ENCODE results near the gene PPM1A.

Gene PPM1A

GRCh38 chr14:60327447-60328331 lies 78.7 kb downstream of the PPM1A start:
- peak; percentile 22 for TF ChIP-seq CTCF (IDR thresholded peaks at IDR 0.05; ENCODE audit: insufficient read depth, low read depth, low read length, missing control alignments)
- H3K4me3 ChIP-seq (ENCODE audit: low read depth, low read length) = peak overlapping the region; percentile 77
- DNase-seq (ENCODE audit: low read depth) = peak; percentile 82

DNA sequence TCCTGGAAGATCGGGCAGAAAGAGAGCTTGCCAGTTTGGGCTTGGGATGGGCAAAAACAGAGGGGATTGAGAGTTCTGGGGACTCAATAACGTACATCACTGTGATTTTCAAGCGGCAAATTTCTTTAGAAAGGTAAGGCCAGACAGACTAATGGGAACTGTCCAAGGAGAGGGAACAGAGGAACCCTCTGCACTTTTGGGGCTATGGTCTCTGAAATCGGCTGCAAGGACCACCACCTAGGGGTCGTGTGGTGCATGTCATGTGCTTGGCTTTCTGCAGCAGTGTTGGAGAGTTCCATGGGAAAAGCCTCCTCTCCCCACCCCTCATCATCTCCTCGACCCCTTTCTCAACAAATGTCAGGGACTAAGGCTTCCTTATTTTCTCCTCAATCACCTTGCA lies 79.6 kb downstream of the PPM1A start:
- DNase-seq (ENCODE audit: low read depth) = no peak
- H3K4me3 ChIP-seq (ENCODE audit: low read depth, low read length) = peak overlapping the region; percentile 77
- no peak for TF ChIP-seq CTCF (IDR thresholded peaks at IDR 0.05; ENCODE audit: insufficient read depth, low read depth, low read length, missing control alignments)

GRCh38 chr14:60329274-60329673 lies 80.3 kb downstream of the PPM1A start:
- H3K4me3 ChIP-seq (ENCODE audit: low read depth, low read length) = no peak overlapping the region
- no peak for DNase-seq (ENCODE audit: low read depth)
- no peak for TF ChIP-seq CTCF (IDR thresholded peaks at IDR 0.05; ENCODE audit: insufficient read depth, low read depth, low read length, missing control alignments)

DNA sequence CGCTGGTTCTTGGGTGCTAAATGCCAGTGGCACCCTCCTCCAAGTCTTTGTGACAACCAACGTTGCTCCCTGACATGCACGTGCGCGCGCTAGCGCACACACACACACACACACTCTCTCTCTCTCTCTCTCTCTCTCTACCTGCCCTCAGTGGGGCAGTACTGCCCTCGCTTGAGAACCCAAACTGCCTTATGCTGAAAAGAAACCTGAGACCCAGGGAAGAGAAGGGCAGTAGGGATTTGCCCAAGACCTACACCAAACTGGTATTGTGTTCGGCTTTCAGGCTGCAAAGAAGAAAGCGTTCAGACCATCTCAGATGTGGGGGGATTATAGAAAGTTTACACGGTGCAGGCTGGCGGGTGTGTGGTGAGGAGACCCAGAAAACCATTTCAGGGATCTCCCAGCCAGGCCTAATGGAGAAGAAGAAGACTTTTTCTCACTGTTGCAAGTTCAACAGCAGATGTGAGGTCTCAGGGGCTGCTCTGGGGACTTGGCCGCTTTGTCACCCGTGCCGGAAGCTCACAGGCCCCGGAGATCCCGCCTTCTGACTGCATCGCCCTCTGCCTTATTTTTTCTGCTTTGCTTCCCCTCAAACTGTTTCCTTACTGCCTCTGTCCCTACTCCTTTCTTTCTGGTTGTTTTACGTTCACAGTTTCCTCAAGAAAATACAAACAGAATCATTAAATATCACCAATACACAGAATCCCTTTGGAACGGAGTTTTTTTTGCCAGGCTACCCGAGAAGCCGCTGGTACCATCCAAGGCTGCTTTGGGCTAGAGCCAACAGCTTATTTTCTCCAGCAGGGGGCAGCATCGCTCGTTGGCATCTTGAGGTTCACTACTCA lies 82.4 kb downstream of the PPM1A start:
- TF ChIP-seq CTCF (IDR thresholded peaks at IDR 0.05; ENCODE audit: insufficient read depth, low read depth, low read length, missing control alignments) = peak; percentile 77
- peak; percentile 90 for DNase-seq (ENCODE audit: low read depth)
- H3K4me3 ChIP-seq (ENCODE audit: low read depth, low read length) = peak overlapping the region; percentile 72

DNA sequence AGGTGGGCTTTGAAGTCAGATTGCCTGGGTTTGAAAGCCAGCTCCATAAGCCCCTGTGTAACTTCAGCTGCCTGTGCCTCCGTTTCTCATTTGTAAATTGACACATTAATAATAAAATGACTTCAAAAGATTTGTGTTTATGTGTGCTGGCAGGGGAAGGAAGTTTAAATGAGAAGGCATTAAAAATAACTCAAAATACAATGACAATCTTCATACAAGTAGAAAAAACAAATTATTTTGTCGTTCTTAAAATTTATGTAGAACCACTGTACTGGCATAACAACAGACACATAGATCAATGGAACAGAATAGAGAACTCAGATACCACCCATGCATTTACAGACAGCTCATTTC lies 83.0 kb downstream of the PPM1A start:
- DNase-seq (ENCODE audit: low read depth) = no peak
- peak overlapping the region; percentile 72 for H3K4me3 ChIP-seq (ENCODE audit: low read depth, low read length)
- TF ChIP-seq CTCF (IDR thresholded peaks at IDR 0.05; ENCODE audit: insufficient read depth, low read depth, low read length, missing control alignments) = no peak

GRCh38 chr14:60332869-60333268 lies 83.8 kb downstream of the PPM1A start:
- TF ChIP-seq CTCF (IDR thresholded peaks at IDR 0.05; ENCODE audit: insufficient read depth, low read depth, low read length, missing control alignments) = no peak
- no peak for DNase-seq (ENCODE audit: low read depth)
- no peak overlapping the region for H3K4me3 ChIP-seq (ENCODE audit: low read depth, low read length)
